Mucosa of descending colon (tissue), 3 donors: ENCODE data around the gene SORCS2. TPM values are rescaled to one million over a fixed set of nuclear protein-coding genes. Genes with fewer than 3 reads are reported as not detected.

Experiments
- ATAC-seq: fragments of 200-7000 bp; cut with Tn5 transposase; one replicate; pipeline ENCODE4 v1.9.1; 2020; ENCODE audit warnings: mild to moderate bottlenecking, moderate library complexity
- DNase-seq, 3 donors: peaks; one replicate each; pipeline ENCODE4 v3.0.0-alpha.2; 2020
- H3K36me3 ChIP-seq: fragments of 200-600 bp; one replicate; pipeline ENCODE4 v1.8.0; 2021; ENCODE audit warnings: low read depth, mild to moderate bottlenecking
- H3K4me1 ChIP-seq: fragments of 200-600 bp; one replicate; pipeline ENCODE4 v1.8.0; 2021; ENCODE audit warnings: low read depth, mild to moderate bottlenecking
- H3K4me3 ChIP-seq: fragments of 200-600 bp; one replicate; pipeline ENCODE4 v1.8.0; 2021; ENCODE audit warnings: mild to moderate bottlenecking
- H3K9me3 ChIP-seq: fragments of 200-600 bp; one replicate; pipeline ENCODE4 v1.8.0; 2021; ENCODE audit warnings: mild to moderate bottlenecking
- intact Hi-C, 2 donors: fragments of 100-400 bp; cut with DNase I in 1 of 2; cut with micrococcal nuclease in 1 of 2; formaldehyde crosslinking; loops; one replicate each; pipeline versions ENCODE4 v1.11.0 to v1.11.1; 2022; cut with DNase I, micrococcal nuclease
- total RNA-seq, 3 donors: library from RNA; stranded (reverse); fragmentation: NEBNext Ultra II Directional in 2 of 3; extraction: Animal tissue kit (Norgen Biotek cat#: 25700) in 2 of 3; gene quantifications; one replicate each; pipeline versions ENCODE4 v1.2.1 to v1.2.4, GENCODE V29; 2021 to 2023
- TF ChIP-seq, protein P1 (sequence below): fragments of 200-600 bp; IDR thresholded peaks from one replicate; pipeline ENCODE4 v1.8.0; 2022; ENCODE audit warnings: antibody characterized with exemption, mild to moderate bottlenecking
- donor health status: DM: no; HTN: no; CAD: no; lungs with moderate emphysema.
- donor health status: DM: no; HTN: no; CAD: no.
- donor health status: DM: no; HTN: yes; CAD: no.

Gene SORCS2
- total RNA-seq, 3 donors from 2014 or later: 0.20 to 3.1 (median 1.5) TPM

DNA sequence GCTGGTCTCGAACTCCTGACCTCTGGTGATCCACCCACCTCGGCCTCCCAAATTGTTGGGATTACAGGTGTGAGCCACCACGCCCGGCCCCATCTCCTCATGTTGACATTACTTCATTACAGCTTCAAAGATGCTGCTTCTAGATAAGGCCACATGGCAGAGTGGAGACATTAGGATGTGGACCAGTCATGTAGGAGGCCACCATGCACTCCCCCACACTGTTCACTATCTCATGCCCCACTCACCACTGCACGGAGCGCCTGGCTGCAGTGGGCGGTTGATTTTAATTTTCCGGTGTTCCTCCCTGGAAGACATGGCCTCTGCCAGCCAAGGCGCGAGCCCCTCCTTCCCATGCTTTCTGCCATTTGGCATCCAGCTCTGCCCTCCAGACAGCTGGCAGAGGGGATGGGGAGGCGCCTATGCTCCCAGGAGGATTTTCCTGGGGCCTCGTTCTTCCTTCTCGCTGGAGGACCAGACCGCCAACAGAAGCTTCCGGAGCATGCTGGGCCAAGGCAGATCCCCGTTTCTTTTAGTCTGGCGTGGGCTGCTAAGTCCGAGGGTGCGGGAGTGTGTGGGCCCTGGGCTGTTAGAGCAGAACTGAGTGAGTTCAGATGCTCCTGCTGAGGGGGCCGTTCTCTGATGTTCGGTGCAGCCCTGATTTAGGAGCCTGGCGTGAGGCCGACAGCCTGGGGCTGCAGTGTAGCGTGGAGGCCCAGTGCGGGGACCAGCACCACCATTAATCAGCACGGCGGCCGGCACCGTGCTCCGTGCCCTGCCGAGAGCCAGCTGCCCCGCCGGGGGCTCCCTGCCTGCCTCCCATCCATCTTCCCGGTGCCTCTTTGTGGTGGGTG, 93.1 kb downstream of the SORCS2 start:
- TF ChIP-seq, protein P1, sequence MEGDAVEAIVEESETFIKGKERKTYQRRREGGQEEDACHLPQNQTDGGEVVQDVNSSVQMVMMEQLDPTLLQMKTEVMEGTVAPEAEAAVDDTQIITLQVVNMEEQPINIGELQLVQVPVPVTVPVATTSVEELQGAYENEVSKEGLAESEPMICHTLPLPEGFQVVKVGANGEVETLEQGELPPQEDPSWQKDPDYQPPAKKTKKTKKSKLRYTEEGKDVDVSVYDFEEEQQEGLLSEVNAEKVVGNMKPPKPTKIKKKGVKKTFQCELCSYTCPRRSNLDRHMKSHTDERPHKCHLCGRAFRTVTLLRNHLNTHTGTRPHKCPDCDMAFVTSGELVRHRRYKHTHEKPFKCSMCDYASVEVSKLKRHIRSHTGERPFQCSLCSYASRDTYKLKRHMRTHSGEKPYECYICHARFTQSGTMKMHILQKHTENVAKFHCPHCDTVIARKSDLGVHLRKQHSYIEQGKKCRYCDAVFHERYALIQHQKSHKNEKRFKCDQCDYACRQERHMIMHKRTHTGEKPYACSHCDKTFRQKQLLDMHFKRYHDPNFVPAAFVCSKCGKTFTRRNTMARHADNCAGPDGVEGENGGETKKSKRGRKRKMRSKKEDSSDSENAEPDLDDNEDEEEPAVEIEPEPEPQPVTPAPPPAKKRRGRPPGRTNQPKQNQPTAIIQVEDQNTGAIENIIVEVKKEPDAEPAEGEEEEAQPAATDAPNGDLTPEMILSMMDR: no peak
- H3K36me3 ChIP-seq: no peaks in the 10 kb centered on the region
- ATAC-seq (no peak), DNase-seq (no peak)
- H3K4me3 ChIP-seq: no peak overlapping the region
- no peaks in the 10 kb centered on the region for H3K9me3 ChIP-seq
- intact Hi-C loops: no loop called here
- H3K4me1 ChIP-seq: no peaks in the 10 kb centered on the region

DNA sequence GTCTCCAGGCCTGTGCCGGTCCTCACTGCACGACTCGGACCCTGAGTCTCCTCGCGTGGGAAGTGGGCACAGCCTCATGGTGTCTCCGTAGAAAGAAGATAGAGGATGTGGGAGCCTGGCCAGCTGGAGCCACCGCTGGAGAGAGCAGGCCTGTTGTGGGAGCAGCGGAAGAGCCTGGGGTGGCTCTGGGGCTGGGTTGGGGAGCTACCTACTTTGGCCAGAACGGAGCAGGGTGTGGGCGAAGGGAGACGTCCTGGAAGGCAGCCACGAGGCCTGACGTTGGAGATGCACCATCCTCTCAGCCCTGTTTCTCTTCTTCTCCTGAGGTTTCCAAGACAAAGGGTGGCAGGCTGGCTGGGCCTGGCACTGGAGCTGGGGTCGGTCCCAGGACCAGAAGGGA, 93.8 kb downstream of the SORCS2 start:
- DNase-seq: no peak
- no peaks in the 10 kb centered on the region for H3K4me1 ChIP-seq
- no peaks in the 10 kb centered on the region for H3K36me3 ChIP-seq
- no peak for ATAC-seq
- no peaks in the 10 kb centered on the region for H3K9me3 ChIP-seq
- TF ChIP-seq, protein P1: no peak
- intact Hi-C loops: no loop called here
- H3K4me3 ChIP-seq: no peak overlapping the region

DNA sequence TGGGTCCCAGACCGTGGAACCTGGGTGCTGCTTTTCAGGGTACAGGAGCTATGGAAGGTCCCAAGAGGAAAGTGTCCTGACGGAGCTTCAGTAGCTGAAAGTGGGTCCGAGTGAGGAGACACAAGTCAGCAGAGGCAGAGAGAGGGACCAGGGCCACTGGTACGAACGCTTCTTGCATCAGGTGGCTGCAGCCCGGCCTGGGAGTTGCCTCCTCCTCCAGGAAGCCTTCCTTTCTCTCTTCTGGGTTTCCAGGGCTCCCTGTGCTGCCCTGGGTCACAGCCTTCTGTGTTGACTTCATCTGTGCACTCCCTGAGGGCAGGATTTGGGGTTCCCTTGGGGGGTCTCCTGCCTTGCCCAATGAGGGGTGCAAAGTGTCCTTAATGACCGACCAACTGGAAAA, 94.5 kb downstream of the SORCS2 start:
- intact Hi-C loops: no loop called here
- DNase-seq: no peak
- no peaks in the 10 kb centered on the region for H3K9me3 ChIP-seq
- no peaks in the 10 kb centered on the region for H3K4me1 ChIP-seq
- ATAC-seq: no peak
- no peak overlapping the region for H3K4me3 ChIP-seq
- no peaks in the 10 kb centered on the region for H3K36me3 ChIP-seq
- TF ChIP-seq, protein P1: no peak

DNA sequence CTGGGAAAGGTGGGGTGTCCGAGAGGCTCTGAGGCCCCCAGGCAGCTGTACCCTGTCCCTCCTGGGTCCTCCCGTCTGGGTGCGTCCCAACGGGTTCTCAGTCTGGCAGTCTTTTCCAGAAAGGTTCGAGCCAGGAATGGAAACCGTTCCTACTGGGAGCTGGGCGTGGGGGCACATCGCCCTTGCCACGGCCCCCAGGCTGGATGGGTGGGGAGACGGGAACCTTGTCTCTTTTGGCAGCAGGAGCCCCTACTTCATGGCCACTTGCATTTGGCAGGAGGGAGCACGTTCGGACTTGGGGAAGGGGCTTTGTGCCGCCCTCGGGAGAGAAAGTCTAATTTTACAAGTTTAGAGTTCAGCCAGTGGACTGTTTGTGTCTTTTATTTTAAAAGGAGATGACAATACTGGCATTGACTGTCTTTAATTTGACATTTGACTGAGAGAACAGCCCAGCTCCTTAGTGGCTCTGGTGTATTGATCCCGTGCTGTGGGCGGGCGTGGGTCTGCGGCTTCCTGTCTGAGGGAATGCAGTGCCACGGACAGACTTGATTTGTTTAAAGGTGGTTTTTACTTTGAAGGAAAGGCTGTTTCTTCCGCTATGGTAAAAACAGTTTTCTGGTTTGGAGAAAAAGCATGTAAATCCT, 95.1 kb downstream of the SORCS2 start:
- TF ChIP-seq, protein P1: no peak
- H3K36me3 ChIP-seq: no peaks in the 10 kb centered on the region
- H3K9me3 ChIP-seq: no peaks in the 10 kb centered on the region
- intact Hi-C loops: no loop called here
- DNase-seq (no peak), ATAC-seq (no peak)
- H3K4me3 ChIP-seq: no peak overlapping the region
- no peaks in the 10 kb centered on the region for H3K4me1 ChIP-seq

DNA sequence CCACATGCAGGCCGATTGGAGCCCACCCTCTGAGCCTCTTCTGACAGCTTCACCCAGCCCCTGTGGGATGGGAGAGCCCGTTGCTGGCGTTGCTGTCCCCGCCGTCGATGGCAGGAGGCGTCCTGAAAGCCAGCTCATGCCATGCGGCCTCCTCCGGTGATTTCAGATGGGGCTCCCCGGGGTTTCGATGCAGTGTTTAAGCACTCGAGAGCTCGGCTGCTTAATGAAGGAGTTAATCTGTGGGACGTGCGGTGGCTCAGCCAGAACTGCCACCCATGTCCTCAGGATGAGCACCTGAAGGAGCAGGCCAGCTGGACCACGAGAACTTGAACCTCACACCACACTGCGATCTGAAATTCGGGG, 95.6 kb downstream of the SORCS2 start:
- ATAC-seq: no peak
- Histone ChIP-seq H3K9me3 (no peaks in the 10 kb centered on the region), H3K4me3 (no peak overlapping the region), H3K36me3 (no peaks in the 10 kb centered on the region), H3K4me1 (no peaks in the 10 kb centered on the region)
- intact Hi-C loops: no loop called here
- TF ChIP-seq, protein P1: no peak
- DNase-seq: no peak
